ENCODE data around the gene AMBRA1. TPM values are rescaled to one million over a fixed set of nuclear protein-coding genes. Genes with fewer than 3 reads are reported as not detected.
"Not testable (repeated sequence)": the region's sequence is repeated elsewhere in the genome, so short reads cannot be mapped to it uniquely, and the experiment has no call there.

Gene AMBRA1
- total RNA-seq, 1 experiment from 2014 or later = 17.7 TPM

DNA sequence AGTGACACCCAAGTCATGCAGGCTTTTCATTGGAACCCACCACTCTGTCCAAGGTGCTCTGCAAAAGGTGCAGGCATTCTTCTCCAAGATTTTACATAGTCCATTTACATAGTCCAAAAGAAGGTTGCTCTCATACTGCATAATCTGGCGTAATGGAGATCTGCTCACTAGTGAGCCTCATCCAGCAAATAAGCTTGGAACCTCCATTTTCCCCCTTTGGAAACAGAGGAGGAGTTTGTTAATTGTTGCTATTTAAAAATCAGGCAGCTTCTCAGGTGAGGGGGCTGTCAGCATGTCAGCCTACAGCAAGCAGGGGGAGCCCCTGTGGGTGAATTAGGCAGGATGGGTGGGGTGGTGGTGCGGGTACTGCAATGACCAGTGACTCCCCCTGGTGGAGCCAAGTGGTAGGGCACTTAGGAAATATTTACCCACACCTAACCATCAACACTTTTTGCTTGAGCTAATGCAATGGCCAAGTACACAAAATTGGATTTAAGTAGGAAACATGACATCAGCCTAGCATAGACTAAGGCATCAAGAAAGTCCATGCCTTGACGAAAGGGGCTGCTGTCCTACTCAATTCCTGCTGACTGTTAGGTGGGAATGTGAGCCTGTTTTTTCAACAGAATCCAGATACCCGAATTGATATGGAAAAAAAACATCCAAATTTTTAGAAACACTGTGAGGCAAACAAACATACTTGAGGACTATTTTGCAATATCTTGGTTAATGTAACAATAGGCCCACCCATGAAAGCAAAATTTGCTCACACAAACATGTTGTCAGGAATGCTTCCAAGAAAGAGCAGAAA, 64.5 kb downstream of the AMBRA1 start:
- Histone ChIP-seq H3K9me3 (no peaks in the 10 kb centered on the region; the same call in 1 of the 2 replicates), H3K4me3 (no peak overlapping the region), H3K36me3 (no peaks in the 10 kb centered on the region), H3K27me3 (no peaks in the 10 kb centered on the region)
- peak; percentile 50 for DNase-seq

GRCh38 chr11:46528445-46529094, 65.3 kb downstream of the AMBRA1 start:
- no peaks in the 10 kb centered on the region for H3K36me3 ChIP-seq
- no peaks in the 10 kb centered on the region for H3K27me3 ChIP-seq
- DNase-seq = no peak
- H3K9me3 ChIP-seq = no peaks in the 10 kb centered on the region; the same call in 1 of the 2 replicates
- H3K4me3 ChIP-seq = no peak overlapping the region

GRCh38 chr11:46527591-46528130, 66.2 kb downstream of the AMBRA1 start:
- Histone ChIP-seq H3K9me3 (no peaks in the 10 kb centered on the region; the same call in 1 of the 2 replicates), H3K4me3 (no peak overlapping the region), H3K27me3 (no peaks in the 10 kb centered on the region), H3K36me3 (no peaks in the 10 kb centered on the region)
- no peak for DNase-seq

DNA sequence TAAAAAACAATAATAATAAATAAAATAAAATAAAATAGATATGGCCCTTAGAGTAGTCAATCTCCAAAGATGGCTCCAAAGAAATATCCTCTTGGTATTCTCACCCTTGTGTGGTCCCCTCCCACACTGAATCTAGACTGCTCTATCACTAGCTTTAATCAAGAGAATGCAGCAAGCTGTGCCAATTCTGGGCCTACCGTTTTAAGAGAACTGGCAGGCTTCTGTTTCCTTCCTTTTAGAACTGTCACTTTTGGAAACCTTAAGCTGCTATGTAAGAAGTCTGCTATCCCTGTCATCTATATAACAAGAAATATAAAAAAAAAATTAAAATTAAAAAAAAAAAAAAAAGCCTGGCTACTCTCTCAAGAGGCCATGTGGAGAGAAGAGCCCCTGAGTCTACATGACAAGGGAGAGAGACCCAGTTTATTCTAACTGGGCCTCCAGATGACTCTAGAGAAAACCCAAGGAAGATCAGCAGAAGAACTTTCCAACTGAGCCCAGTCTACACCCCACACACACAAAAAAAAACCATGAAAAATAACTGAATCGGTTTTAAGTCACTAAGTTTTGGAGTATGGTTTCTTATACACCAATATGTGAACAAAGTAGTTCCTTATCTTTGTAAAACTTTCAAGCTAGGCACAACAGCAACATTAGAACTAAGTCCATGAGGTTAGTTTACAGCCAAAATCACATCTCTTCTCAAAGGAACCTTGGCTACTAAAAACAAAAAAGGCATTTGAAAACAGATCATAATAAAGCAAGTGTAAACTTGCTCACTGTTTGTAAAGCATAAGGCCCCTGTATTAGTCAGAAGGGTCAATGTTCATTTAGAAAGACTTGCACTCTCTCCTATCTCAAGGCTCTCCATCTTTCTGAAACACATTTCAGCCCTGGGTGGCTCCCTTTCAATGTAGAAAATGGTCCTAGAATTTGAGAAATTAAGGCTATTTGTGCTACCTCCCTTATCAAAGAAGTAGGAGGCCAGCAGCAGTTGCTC, 67.3 kb downstream of the AMBRA1 start:
- no peak overlapping the region for H3K4me3 ChIP-seq
- no peaks in the 10 kb centered on the region for H3K27me3 ChIP-seq
- no peaks in the 10 kb centered on the region for H3K36me3 ChIP-seq
- no peaks in the 10 kb centered on the region; the same call in 1 of the 2 replicates for H3K9me3 ChIP-seq
- DNase-seq = no peak

DNA sequence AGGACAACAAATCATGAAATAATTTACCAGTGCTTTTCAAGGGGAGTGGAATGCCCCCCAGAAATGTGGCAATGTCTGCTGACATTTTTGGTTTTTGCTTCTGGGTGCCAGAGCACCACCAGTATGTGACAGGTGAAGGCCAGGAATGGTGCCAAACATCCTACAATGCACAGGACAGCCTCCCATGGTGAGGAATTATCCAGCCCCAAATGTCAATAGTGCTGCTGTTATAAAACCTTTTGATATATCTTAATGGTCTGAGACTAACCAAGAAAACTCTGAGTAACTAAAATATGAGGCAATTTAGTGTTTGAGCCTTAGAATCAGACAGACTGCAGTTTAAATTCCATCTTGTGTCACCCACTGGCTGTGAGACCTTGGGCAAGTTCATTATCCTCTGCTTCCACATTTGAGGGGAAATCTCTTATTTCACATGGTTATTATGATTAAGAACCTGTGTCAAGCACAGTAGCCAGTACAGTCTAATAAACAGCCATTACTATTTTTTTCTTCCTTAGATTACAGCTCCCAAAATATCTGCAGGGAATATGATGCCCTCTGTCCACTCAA, 69.5 kb downstream of the AMBRA1 start:
- no peaks in the 10 kb centered on the region for H3K9me3 ChIP-seq
- no peak overlapping the region for H3K4me3 ChIP-seq
- no peak for DNase-seq
- no peaks in the 10 kb centered on the region for H3K27me3 ChIP-seq
- H3K36me3 ChIP-seq = no peaks in the 10 kb centered on the region

DNA sequence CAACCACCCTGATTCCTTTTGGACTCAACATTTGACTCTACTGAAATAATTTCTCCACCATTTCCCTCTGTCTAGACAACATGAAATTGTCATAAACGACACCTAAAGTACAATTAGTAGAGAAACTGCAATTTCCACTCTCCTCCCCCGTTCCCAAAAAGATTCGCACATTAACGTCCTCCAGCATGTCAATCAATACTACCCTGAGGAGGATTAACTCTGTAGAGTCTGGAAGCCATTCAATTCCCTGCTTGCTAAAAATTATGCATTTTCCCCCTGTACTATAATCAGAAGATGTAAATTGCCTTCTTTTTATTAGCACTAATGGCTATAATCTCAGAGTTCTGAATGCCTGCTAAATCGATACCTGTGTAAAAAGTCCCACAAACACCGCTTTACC, 70.5 kb downstream of the AMBRA1 start:
- Histone ChIP-seq H3K27me3 (no peaks in the 10 kb centered on the region), H3K36me3 (no peaks in the 10 kb centered on the region)
- no peak for DNase-seq

DNA sequence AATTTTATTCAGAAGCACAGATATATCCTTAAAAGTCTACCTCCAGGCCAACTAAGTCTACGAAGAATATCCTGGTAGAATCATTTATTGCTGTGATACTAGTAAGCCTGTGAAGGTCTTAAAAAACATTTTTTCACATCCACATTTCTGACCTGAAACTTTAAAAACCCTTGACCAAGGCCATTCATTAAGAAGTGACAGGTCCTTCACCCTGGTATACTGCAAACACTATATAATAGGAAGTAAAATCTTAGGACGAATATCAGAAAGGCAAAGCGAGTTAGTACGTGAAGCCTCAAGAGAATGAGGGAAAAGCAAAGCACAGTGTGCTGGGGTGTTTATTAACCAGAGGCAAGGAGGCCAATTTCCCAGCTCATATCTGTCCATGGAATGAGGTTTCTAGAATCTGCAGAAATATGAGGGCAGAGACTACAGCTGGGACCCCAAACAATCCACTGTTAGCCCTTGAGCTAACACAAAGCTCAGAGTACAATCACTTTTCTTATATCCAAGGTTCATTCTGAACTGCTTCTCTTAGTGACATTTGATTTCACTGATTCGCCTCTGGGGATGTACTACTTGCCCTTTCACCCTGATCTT, 71.0 kb downstream of the AMBRA1 start:
- Histone ChIP-seq H3K36me3 (no peaks in the 10 kb centered on the region), H3K4me3 (no peak overlapping the region), H3K27me3 (no peaks in the 10 kb centered on the region), H3K9me3 (no peaks in the 10 kb centered on the region)
- DNase-seq = no peak

More for the DNA sequence above, 70.5 kb downstream of the AMBRA1 start:
- Histone ChIP-seq H3K4me3 (no peak overlapping the region), H3K9me3 (no peaks in the 10 kb centered on the region)

DNA sequence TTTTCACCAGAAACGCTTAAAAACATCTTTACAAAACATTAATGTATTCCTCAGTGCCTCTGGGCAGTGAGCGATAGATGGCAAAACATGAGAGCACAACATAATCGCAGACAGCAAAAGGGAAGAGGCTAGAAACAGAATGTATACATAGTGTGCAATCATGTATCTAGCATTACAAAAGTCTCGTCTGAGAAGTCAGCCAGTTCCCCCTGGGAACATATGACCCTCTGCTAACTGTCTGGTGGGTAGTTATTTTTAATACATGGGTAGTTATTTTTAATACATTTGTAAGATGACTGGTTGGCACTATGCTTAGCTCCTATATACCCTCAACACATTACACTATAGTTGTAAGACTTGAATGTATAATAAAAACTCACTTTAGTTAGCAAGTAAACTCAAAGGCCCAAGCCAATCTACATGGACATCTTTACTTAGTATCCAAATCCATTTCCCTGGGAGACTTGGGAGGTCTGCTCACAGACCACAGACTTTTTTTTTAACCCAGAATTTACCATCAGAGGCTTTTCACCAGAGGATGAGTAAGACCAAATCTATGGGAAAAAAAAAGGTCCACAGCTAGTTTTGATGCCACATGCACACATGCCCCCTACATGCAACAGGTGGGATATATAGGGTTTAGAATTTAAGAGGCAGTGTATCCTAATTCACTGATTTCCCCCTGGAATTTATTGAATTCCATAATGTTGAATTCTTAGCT, 71.7 kb downstream of the AMBRA1 start:
- Histone ChIP-seq H3K36me3 (no peaks in the 10 kb centered on the region), H3K27me3 (no peaks in the 10 kb centered on the region), H3K9me3 (no peaks in the 10 kb centered on the region), H3K4me3 (no peak overlapping the region)
- DNase-seq = no peak

- no peaks in the 10 kb centered on the region for H3K27me3 ChIP-seq
- no peaks in the 10 kb centered on the region for H3K9me3 ChIP-seq
Observed at GRCh38 chr11:46520971-46521745, 72.7 kb downstream of the AMBRA1 start.

DNA sequence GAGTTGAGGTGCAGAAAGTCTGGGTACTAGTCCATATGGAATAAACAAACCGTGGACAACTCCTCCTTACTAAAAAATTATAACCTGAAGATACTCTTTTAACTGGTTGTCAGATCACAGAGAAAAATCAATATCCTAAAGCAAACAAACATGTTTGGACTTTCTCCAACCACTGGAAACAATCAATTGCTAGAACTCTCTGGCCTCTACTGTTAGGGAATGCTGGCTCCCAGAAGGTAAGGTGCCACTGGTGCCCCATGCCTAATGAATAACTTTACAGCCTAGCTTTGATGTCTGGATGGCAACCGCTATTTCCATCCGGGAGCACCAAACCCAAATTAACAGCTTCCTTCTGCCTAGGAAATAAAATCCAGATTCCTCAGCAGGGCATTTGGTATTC, 74.5 kb downstream of the AMBRA1 start:
- Histone ChIP-seq H3K9me3 (no peaks in the 10 kb centered on the region), H3K27me3 (no peaks in the 10 kb centered on the region), H3K4me3 (no peak overlapping the region), H3K36me3 (no peaks in the 10 kb centered on the region)
- DNase-seq = no peak

More at GRCh38 chr11:46520971-46521745, 72.7 kb downstream of the AMBRA1 start:
- no peak overlapping the region for H3K4me3 ChIP-seq
- H3K36me3 ChIP-seq = no peaks in the 10 kb centered on the region
- DNase-seq = no peak

- not testable (repeated sequence) for DNase-seq, H3K36me3 ChIP-seq, H3K9me3 ChIP-seq, H3K27me3 ChIP-seq, H3K4me3 ChIP-seq
Observed at GRCh38 chr11:46518928-46519327, 74.9 kb downstream of the AMBRA1 start.

DNA sequence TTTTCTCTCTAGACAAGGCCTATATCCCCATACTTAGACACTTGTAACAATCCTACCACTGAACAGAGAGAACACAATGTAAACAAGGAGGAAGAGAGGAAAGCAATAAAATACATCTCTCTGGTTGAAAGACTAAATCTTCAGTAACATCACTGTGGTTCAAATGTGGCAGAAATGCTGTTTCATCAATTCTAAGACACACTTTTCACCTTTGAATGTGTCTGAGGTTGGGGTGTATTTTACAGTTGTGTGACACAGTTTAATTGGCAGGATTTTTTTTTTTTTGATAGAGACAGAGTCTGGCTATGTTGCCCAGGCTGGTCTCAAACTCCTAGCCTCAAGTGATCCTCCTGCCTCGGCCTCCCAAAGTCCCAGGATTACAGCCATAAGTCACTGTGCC, 79.5 kb downstream of the AMBRA1 start:
- no peak overlapping the region for H3K4me3 ChIP-seq
- DNase-seq = no peak

DNA sequence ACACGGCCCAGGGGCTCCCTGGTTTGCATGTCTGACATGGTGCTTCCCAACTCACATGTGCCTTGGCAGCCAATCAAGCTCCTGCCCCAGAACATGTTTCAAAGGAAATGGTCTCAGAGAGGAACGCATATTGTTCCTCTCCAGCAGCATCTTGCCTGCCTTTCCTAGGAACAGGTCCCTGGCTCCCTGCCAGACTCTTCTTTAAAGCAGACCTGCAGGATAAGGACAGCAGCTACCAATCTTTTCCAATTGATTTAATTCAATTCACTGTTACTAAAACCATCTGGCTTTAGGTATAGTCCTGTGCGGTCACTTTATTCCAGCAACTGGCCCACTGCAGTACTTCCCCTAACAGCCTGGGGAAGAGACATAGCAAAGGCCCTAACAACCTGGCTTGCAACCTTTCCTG, 79.9 kb downstream of the AMBRA1 start:
- DNase-seq = no peak
- no peaks in the 10 kb centered on the region for H3K27me3 ChIP-seq
- no peaks in the 10 kb centered on the region for H3K9me3 ChIP-seq
- no peak overlapping the region for H3K4me3 ChIP-seq
- no peaks in the 10 kb centered on the region for H3K36me3 ChIP-seq

More for the DNA sequence above, 79.5 kb downstream of the AMBRA1 start:
- Histone ChIP-seq H3K36me3 (no peaks in the 10 kb centered on the region), H3K27me3 (no peaks in the 10 kb centered on the region), H3K9me3 (no peaks in the 10 kb centered on the region)

DNA sequence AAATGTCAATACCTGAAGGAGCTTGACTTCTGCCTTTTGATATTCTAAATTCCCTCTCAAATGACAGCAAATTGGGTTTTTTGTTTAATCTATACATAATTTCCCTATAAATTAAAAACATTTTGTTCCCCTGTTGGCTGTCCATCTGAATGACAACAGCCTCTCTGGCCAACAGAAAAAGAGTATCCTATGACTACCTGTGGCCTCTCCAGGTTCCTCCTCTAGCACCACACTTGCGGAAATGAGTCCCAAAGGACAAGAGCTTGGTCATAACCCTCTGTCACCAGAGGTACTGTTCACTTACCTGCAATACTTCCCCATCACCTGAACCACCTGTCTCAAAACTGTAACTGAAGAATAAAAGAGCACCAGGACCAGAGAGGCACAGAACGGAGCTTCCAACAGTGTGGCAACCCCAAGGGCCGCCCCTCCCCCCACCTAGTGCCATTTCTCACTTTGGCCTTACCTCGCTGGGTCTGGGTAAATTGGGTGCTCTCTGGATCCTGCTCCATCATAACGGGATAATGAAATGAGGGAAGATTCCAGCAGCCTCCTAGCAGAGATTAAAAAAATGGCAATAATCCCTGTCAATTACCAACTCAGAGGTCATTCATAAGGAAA, 81.5 kb downstream of the AMBRA1 start:
- no peak for DNase-seq
- H3K36me3 ChIP-seq = peaks cover 3% of the 10 kb centered on the region; the same call in 1 of the 2 replicates

More for the DNA sequence above, 81.5 kb downstream of the AMBRA1 start:
- no peaks in the 10 kb centered on the region for H3K9me3 ChIP-seq
- no peak overlapping the region for H3K4me3 ChIP-seq
- no peaks in the 10 kb centered on the region for H3K27me3 ChIP-seq

Measured in MG63 (cell line).